Stimulated activated naive CD4-positive, alpha-beta T cell (primary cell): ENCODE results near the gene ACSL5.

Experiments
- DNase-seq, 6 experiments: peaks; one replicate each; lab custom pipeline; 2025; lab: John Stamatoyannopoulos, UW

Gene ACSL5

GRCh38 chr10:112465299-112465883 is 91.5 kb downstream of the ACSL5 start:
- DNase-seq: no peak

DNA sequence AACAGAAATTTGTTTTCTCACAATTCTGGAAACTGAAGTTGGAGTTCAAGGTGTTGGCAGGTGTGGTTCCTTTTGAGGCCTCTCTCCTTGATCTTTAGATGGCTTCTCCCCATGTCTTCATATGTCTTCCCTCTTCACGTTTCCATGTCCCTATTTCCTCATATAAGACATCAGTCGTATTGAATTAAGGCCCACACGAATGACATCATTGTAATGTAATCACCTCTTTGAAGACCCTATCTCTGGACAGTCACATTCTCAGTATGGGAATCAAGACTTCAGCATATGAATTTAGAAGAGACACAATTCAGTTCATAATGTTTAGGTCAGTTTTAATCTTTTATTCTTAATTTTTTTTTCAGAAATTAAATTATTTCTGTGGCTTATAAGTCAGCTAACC is 92.9 kb downstream of the ACSL5 start:
- DNase-seq: no peak

DNA sequence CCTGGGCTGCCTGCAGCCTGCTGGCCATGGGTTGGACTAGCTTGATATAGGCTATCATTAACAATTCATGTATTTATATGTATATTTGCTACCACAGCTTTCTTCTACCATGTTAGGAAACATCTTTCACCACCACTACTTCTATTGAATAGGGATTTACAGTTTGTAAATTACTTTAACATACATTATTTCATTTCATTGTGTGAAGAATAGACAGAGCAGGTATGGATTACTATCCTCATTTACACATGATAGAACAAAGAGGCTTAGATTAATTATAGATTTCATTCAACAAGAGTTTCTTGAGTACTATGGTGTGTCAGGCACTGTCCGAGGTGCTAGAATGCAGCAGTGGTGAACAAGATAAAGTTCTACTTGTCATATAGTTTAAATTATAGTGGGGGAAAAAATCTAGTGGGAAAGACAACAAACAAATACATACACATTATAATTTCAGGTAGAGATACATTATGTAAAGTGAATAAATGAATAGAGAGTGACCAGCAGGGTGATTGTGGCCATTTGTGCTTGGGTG is 93.7 kb downstream of the ACSL5 start:
- DNase-seq: no peak

DNA sequence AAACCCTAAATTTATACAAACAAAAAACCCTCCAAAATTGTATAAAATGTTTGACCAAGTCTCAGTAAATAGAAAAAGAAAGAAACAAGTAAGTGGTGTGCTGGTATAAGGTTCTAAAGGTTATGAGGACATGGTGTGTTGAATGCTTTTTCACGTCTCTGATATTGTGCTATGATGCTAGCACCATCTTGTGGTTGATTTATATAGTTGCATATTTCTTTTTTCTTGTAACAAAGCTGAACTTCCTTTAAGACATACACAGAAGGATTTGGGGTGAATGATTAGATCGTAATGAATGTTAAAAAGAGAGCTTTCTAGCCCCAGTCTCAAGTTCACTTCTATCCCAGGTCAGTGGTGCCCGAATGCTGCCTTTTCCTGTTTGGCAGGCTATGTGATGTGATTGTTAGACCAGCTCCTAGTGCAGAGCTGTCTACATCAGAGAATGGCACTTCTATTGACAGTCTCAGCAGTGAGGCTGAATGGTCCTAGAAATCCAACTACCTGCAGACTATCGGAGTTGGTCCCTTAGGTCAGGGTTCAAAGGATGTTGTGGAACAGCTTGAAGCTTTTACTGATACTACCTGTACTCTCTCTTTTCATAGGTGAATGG is 98.1 kb downstream of the ACSL5 start:
- DNase-seq: peak in 3 of 6 experiments; percentile 15 to 36 (median 28)

- DNase-seq: no peak
Observed at GRCh38 chr10:112475575-112476218, 101.8 kb downstream of the ACSL5 start.
